DMS 273 treated with DMSO at 0.1 percent for 48 hours (cell line): ENCODE results near the gene DPF3.
"Not testable (repeated sequence)": the region's sequence is repeated elsewhere in the genome, so short reads cannot be mapped to it uniquely, and the experiment has no call there.

Experiments
- DNase-seq: peaks from one replicate; lab custom pipeline; 2025; lab: John Stamatoyannopoulos, UW

DPF3 gene

DNA sequence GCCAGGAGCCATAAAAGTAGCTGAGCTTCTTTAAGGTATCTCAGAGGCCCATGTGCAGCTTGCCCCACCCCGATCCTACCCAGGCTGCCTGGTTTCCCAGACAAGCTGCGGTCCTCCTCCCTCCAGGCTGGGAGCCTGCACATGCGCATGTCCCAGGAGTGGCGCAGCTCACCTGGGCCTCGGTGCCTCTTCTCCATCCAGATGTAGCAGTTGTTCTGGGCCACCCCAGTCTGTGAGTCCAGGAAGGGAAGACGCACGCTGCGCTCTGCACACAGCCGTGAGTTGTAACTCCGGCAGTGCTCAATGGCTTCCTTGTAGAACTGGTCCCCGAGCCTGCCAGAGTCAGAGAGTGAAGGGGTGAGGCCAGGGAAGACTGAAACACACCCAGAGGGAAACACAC is 122.3 kb downstream of the DPF3 start:
- DNase-seq, result no peak

GRCh38 chr14:72766296-72766695 is 127.6 kb downstream of the DPF3 start:
- no peak for DNase-seq

DNA sequence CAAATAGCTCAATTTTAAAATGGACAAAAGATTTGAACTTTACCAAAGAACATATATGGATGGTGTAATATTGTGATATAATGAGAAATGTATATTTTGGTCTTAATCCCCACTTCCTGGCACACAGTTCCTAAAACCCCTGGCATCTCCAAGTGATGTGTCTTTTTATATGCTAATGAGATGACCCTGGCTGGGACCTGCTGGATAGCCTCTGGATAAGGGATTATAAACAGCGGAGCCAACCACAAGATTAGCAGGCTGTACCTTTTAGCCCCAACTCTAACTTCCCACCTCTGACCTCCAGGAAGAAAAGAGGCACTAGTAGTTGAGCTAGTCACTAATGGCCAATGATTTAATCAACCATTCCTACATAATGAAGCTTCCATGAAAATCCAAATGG is 130.0 kb downstream of the DPF3 start:
- no peak for DNase-seq

DNA sequence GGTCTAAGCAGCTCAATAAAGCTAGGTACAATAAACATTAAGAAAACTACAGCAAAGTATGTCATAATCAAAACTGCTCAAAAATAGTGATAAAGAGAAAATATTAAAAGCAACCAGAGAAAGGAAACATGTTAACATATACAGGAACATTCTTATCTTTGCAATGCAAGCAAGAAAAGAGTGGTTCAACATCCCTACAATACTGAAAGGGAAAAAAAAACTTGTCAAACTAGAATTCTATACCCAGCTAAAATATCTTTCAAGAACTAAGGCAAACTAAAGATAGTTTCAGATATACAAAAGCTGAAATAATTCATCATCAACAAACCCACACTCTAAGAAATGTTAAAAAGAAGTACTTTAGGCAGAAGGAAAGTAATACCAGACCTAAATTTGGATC is 134.2 kb downstream of the DPF3 start:
- no peak for DNase-seq

DNA sequence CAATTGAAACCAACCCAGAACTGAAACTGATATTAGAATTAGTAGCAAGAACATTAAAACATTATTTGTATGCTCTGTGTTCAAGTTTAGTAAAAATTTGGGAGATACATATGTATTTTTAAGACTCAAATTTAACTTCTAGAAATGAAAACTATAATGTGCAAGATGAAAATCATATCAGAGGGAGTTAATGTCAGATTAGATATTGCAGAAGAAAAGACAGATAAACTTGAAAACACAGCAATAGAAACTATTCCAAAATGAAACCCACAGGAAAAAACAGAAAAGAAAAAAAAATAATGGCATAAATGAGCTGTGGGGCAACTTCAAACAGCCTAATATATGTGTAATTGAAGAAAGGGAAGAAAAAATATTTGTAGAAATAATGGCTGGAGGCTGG is 134.9 kb downstream of the DPF3 start:
- DNase-seq, result no peak

DNA sequence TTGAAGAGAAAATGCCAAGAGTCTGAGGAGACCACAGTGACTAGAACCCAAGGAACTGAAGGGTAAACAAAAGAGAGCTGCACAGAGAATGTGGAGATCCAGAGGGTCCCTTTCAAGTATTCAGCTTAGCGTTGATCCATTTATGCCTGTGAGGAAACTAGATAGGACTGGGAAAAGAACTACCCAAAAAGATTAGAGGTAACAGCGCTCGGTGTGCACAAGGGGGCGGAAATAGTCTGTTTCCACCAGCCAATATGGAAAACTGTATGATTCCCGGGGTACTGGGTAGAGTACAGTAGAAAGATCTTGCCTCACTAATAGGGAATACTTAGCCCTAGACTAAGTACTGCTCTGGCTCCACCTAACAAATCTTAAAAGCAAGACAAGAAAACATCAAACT is 135.5 kb downstream of the DPF3 start:
- DNase-seq, result no peak

DNA sequence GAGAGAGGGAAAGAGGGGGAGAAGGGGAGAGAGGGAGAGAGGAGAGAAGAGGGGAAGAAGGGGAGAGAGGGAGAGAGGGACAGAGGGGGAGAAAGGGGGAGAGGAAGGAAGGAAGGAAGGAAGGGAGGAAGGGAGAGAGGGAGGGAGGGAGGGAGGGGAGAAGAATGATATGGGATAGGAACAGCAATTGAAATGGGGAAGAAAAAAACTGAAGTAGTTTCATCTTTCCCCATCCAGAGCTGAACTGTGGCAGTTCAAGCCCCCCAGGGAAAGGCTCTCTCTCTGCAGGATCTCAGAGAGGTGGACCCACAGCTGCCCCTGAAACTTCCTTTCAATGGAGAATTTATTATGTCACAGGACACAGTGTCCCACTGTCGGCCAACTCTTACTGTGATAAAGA is 136.9 kb downstream of the DPF3 start:
- DNase-seq, result no peak

DNA sequence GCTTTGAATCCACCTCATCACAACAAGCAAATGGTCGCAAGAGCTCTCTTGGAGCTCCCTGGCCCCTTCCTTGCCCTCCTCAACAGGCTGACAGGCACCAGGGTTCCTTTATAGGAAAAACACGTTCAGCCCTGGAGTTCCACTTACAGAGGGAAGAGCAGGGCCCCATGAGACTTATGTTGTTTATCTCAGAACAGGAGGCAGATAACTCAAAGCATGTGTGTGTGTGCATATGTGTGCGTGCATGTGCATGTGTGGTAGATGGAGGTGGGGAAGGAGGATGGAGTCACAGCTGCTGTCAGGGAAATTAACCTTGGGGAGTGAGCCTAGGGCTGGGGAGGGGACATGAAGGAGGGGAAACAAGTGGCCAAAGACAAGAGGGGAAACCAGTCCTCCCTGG is 138.1 kb downstream of the DPF3 start:
- DNase-seq, result no peak

DNA sequence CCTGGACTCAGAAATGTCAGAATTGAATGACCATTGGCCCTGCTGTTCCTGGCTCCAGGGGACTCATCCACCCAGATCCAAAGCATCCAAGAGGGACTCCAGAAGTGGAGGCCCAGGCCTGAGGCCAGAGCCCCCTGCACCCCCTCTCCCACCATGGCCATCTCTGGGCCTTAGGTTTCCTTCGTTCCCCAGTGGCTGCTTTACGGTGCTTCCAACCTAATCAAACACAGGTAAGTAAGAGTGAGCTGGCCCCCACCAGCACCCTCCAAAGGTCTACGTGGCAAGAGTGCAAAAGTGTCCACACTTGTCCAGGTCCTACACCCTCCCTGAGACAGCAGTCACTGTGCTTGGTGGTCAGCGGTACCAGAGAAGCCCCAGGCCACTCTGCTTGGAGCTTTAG is 139.0 kb downstream of the DPF3 start:
- no peak for DNase-seq

- DNase-seq, result no peak
Measured at GRCh38 chr14:72753879-72754400, 140.0 kb downstream of the DPF3 start.

GRCh38 chr14:72753044-72753710 is 140.7 kb downstream of the DPF3 start:
- DNase-seq, result no peak

- DNase-seq, result no peak
Measured at GRCh38 chr14:72752034-72752412, 141.9 kb downstream of the DPF3 start.

DNA sequence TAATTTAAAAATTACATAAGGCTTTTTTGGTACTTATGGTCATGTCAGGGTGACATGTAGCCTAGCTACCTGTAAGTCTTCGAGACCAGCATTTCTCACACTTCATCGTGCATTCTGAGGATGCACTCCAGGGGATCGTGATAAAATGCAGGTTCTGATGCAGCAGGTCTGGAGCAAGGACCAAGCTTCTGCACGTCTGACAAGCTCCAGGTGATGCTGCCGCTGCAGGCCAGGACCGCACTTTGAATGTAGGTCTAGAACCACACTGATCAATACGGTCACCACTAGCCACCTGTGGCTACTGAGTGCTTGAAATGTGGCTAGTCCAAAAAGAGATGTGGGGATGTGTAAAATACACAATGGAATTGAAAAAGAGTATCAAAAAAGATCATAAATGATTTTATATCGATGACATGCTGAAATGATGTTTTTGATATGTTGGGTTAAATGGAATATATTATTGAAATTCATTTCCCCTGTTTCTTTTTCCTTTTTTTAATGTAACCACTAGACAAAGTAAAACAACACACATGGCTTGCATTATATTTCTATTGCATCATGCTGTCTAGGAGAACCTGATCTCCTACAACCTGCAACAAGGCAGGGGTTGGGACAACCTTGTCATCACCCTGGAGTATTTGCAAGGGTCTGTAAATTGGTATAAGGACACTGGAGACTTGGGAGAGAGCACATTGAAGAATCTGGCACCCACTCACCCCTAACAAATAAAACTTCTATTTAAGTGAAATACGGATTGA is 142.4 kb downstream of the DPF3 start:
- no peak for DNase-seq

- DNase-seq, result not testable (repeated sequence)
Measured at GRCh38 chr14:72748921-72749320, 145.0 kb downstream of the DPF3 start.

GRCh38 chr14:72747652-72748051 is 146.2 kb downstream of the DPF3 start:
- DNase-seq, result no peak

GRCh38 chr14:72745991-72746980 is 147.6 kb downstream of the DPF3 start:
- peak; percentile 87 for DNase-seq

- no peak for DNase-seq
Measured at GRCh38 chr14:72745546-72745945, 148.4 kb downstream of the DPF3 start.

DNA sequence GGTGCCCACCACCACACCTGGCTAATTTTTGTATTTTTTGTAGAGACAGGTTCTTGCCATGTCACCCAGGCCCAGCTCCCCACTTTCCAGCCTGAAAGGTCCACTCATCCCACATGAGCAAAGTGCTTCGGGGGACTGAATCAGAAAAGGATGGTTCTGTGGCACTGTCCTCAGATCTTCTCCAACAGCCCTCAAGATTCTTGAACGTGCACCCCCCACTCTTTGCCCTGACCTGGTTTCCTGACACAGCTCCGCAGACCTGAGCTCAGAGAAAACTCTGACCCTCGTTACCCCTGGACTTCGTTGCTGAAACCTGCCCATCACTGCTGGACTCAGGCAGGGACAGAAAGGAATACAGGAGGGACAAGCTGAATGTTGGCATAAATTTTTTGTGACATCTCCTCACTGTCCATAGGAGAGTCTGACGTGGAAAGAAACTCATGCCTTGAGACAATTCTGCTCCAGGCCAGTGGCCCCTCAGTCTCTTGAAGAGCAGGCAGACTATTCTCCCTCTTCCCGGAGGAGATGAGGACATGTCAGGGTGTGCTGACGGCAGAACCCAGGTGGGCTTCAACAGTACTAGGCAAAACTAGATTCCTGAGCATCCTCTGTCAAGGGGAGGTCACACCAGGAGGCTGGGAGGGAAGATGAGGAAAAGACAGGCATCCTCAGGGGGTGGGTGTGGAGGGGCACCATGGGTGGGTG is 149.3 kb downstream of the DPF3 start:
- no peak for DNase-seq

GRCh38 chr14:72743626-72744025 is 150.3 kb downstream of the DPF3 start:
- peak; percentile 41 for DNase-seq

- DNase-seq, result no peak
Measured at GRCh38 chr14:72742838-72743195, 151.1 kb downstream of the DPF3 start.

DNA sequence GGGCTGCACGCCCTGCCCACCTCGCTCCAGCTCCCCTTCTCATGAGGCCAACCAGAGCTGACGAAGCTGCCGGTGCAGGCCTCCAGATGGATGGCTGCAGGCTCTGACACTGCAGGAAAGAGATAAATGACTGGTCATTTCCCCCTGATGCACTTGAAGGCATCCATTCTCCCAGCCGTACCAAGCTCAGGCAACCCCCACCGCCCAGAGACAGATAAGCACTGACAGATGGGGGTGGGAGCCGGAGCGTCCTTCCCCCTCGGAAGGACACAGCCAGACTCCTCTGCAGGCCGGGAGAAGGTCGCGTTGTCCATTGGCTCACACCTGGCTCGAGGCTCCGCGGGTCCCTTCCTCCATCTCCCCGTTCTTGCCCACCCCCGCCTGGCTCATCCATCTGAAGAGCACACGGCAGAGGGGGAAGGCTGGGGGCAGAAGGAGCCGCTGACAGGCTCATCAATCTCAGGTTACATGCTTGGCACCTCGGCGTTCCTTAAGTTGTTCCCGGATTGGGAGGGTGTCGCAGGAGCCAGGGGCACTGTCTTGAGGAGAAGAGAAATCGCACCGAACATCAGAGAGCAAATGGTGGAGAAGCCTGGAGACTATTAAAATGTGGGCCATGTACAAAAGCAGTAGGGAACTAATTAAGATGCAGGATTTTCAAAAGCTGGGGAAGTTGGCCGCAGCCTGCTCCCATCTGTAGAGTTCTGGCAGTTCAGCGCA is 151.6 kb downstream of the DPF3 start:
- peak; percentile 68 for DNase-seq
